HCT116 (cell line): ENCODE data around the gene ZDHHC14.

Source experiments
- CEBPB ChIP-seq: IDR thresholded peaks from 2 replicates; pipeline ENCODE4 v1.6.1; 2012; ENCODE audit warnings: low read depth
- CTCF ChIP-seq, 3 experiments: fragments of 200-600 bp in 1 of 3; sonication (generic) in 1 of 3; IDR thresholded peaks in 2 of 3; conservative IDR thresholded peaks in 1 of 3; 2 replicates each; pipeline ENCODE4 v1.5.1; 2012 to 2017; ENCODE audit warnings: low read depth in 2 of 3, low read length in 2 of 3, antibody characterized with exemption in 1 of 3, borderline replicate concordance in 1 of 3, control low read depth in 1 of 3, mild to moderate bottlenecking in 1 of 3, mixed read lengths in 1 of 3, mixed run types in 1 of 3, moderate library complexity in 1 of 3; ENCODE audit not compliant: insufficient read depth in 1 of 3
- EGR1 ChIP-seq: IDR thresholded peaks from 2 replicates; pipeline ENCODE4 v1.6.1; 2012; ENCODE audit warnings: low read depth
- EZH2phosphoT487 ChIP-seq: fragments of 200-600 bp; IDR thresholded peaks from 2 replicates; pipeline ENCODE4 v1.6.1; 2018; ENCODE audit warnings: antibody characterized with exemption, borderline replicate concordance
- FOSL1 ChIP-seq: IDR thresholded peaks from 2 replicates; pipeline ENCODE4 v1.6.1; 2012; ENCODE audit warnings: low read depth
- JUND ChIP-seq: IDR thresholded peaks from 2 replicates; pipeline ENCODE4 v1.6.1; 2012
- POLR2A ChIP-seq: IDR thresholded peaks from 2 replicates; pipeline ENCODE4 v1.7.0; 2011; ENCODE audit warnings: borderline replicate concordance; ENCODE audit not compliant: insufficient read depth, insufficient read length; ENCODE audit errors: extremely low read depth
- POLR2AphosphoS5 ChIP-seq: IDR thresholded peaks from 2 replicates; pipeline ENCODE4 v1.6.1; 2011; ENCODE audit warnings: mild to moderate bottlenecking, low read depth, low read length, moderate library complexity
- RAD21 ChIP-seq: IDR thresholded peaks from 2 replicates; pipeline ENCODE4 v1.6.1; 2012; ENCODE audit warnings: low read depth, mild to moderate bottlenecking
- REST ChIP-seq: IDR thresholded peaks from 2 replicates; pipeline ENCODE4 v1.6.1; 2012; ENCODE audit warnings: low read depth
- SIN3A ChIP-seq: IDR thresholded peaks from 2 replicates; pipeline ENCODE4 v1.6.1; 2012; ENCODE audit warnings: low read depth
- SP1 ChIP-seq: IDR thresholded peaks from 2 replicates; pipeline ENCODE4 v1.6.1; 2012; ENCODE audit warnings: low read depth
- ZFX ChIP-seq: fragments of 450-650 bp; IDR thresholded peaks from 2 replicates; pipeline ENCODE4 v1.6.1; 2017

- TF ChIP-seq CTCF (IDR thresholded peaks at IDR 0.05 in 2 of 3, conservative IDR thresholded peaks at IDR 0.05 in 1 of 3; ENCODE audit: borderline replicate concordance in 1 of 3, insufficient read depth in 1 of 3, low read depth in 2 of 3, low read length in 2 of 3), result no peak
- TF ChIP-seq POLR2A, result no peak
- TF ChIP-seq POLR2AphosphoS5, result no peak
- TF ChIP-seq RAD21, result no peak
- no peak for TF ChIP-seq REST
- no peak for TF ChIP-seq SP1
- TF ChIP-seq FOSL1, result no peak
- TF ChIP-seq SIN3A, result no peak
- no peak for TF ChIP-seq JUND
- TF ChIP-seq EGR1, result no peak
- no peak for TF ChIP-seq CEBPB
- no peak for TF ChIP-seq ZFX
- no peak for TF ChIP-seq EZH2phosphoT487
Observed at GRCh38 chr6:157476797-157477196, 95.8 kb downstream of the ZDHHC14 start.
